KMS-11 (cell line): Measurements from ENCODE around the gene PRKCE.

Source experiments
- H2AFZ ChIP-seq: fragments of 200-600 bp; sonication (generic); 2 replicates; pipeline ENCODE4 v1.6.1; 2016; ENCODE audit warnings: antibody characterized with exemption, mixed run types, low read depth
- H3K27ac ChIP-seq: fragments of 200-600 bp; sonication (generic); 2 replicates; pipeline ENCODE4 v1.6.1; 2016; ENCODE audit warnings: mild to moderate bottlenecking, mixed run types
- H3K27me3 ChIP-seq: fragments of 200-600 bp; sonication (generic); 2 replicates; pipeline ENCODE4 v1.6.1; 2017; ENCODE audit warnings: mild to moderate bottlenecking, low read depth, mixed run types, moderate library complexity; ENCODE audit not compliant: insufficient read depth
- H3K36me3 ChIP-seq: fragments of 200-600 bp; sonication (generic); 2 replicates; pipeline ENCODE4 v1.6.1; 2017; ENCODE audit warnings: mild to moderate bottlenecking, mixed run types; ENCODE audit not compliant: insufficient read depth
- H3K4me1 ChIP-seq: fragments of 200-600 bp; sonication (generic); 2 replicates; pipeline ENCODE4 v1.6.1; 2016; ENCODE audit warnings: mild to moderate bottlenecking, low read depth, mixed run types; ENCODE audit not compliant: poor library complexity, severe bottlenecking
- H3K4me2 ChIP-seq: fragments of 200-600 bp; sonication (generic); 2 replicates; pipeline ENCODE4 v1.7.0; 2016; ENCODE audit warnings: mild to moderate bottlenecking, mixed run types
- H3K4me3 ChIP-seq: fragments of 200-600 bp; sonication (generic); IDR thresholded peaks from 2 replicates; pipeline ENCODE4 v1.6.1; 2017; ENCODE audit warnings: low read depth, low read length, mixed read lengths; ENCODE audit not compliant: insufficient read depth
- H3K79me2 ChIP-seq: fragments of 200-600 bp; sonication (generic); 2 replicates; pipeline ENCODE4 v1.6.1; 2016; ENCODE audit warnings: low read depth, mixed run types; ENCODE audit not compliant: insufficient read depth
- H3K9ac ChIP-seq: fragments of 200-600 bp; sonication (generic); 2 replicates; pipeline ENCODE4 v1.6.1; 2016; ENCODE audit warnings: mild to moderate bottlenecking, mixed run types
- H4K20me1 ChIP-seq: fragments of 200-600 bp; sonication (generic); 2 replicates; pipeline ENCODE4 v1.6.1; 2016; ENCODE audit warnings: mild to moderate bottlenecking, mixed run types; ENCODE audit not compliant: insufficient read depth
- CTCF ChIP-seq: fragments of 200-600 bp; sonication (generic); conservative IDR thresholded peaks from 2 replicates; pipeline ENCODE4 v1.6.1; 2017; ENCODE audit warnings: low read depth, mild to moderate bottlenecking, antibody characterized with exemption, low read length, moderate library complexity, mixed read lengths

PRKCE gene

GRCh38 chr2:46040563-46041155 lies 389.2 kb downstream of the PRKCE start:
- TF ChIP-seq CTCF, result no peak
- no peaks in the 10 kb centered on the region for H3K36me3 ChIP-seq
- H4K20me1 ChIP-seq, result no peaks in the 10 kb centered on the region
- H3K4me3 ChIP-seq, result no peak overlapping the region
- no peak overlapping the region for H3K4me2 ChIP-seq
- no peak overlapping the region for H3K27ac ChIP-seq
- no peaks in the 10 kb centered on the region for H3K79me2 ChIP-seq
- no peaks in the 10 kb centered on the region for H3K4me1 ChIP-seq
- H3K27me3 ChIP-seq, result no peaks in the 10 kb centered on the region
- no peak overlapping the region for H3K9ac ChIP-seq
- no peak overlapping the region for H2AFZ ChIP-seq

- Histone ChIP-seq H3K27ac (no peak overlapping the region), H3K27me3 (no peaks in the 10 kb centered on the region), H3K9ac (no peak overlapping the region), H3K79me2 (no peaks in the 10 kb centered on the region), H3K4me3 (no peak overlapping the region), H2AFZ (no peak overlapping the region), H3K36me3 (no peaks in the 10 kb centered on the region), H4K20me1 (no peaks in the 10 kb centered on the region), H3K4me1 (no peaks in the 10 kb centered on the region), H3K4me2 (no peak overlapping the region)
- TF ChIP-seq CTCF, result no peak
Measured at GRCh38 chr2:46041434-46041833, 390.0 kb downstream of the PRKCE start.

- Histone ChIP-seq H3K36me3 (no peaks in the 10 kb centered on the region), H3K4me1 (no peaks in the 10 kb centered on the region), H3K4me3 (no peak overlapping the region), H4K20me1 (no peaks in the 10 kb centered on the region), H3K4me2 (no peak overlapping the region), H3K27me3 (no peaks in the 10 kb centered on the region), H3K27ac (no peak overlapping the region), H3K79me2 (no peaks in the 10 kb centered on the region), H3K9ac (no peak overlapping the region), H2AFZ (no peak overlapping the region)
- TF ChIP-seq CTCF, result no peak
Measured at GRCh38 chr2:46042207-46042637, 390.7 kb downstream of the PRKCE start.

- H3K9ac ChIP-seq, result no peak overlapping the region
- no peaks in the 10 kb centered on the region for H3K79me2 ChIP-seq
- H4K20me1 ChIP-seq, result no peaks in the 10 kb centered on the region
- no peak overlapping the region for H3K27ac ChIP-seq
- H3K36me3 ChIP-seq, result no peaks in the 10 kb centered on the region
- no peaks in the 10 kb centered on the region for H3K4me1 ChIP-seq
- no peak for TF ChIP-seq CTCF
- no peak overlapping the region for H3K4me3 ChIP-seq
- no peak overlapping the region for H2AFZ ChIP-seq
- H3K27me3 ChIP-seq, result no peaks in the 10 kb centered on the region
- H3K4me2 ChIP-seq, result no peak overlapping the region
Measured at GRCh38 chr2:46042711-46043110, 391.2 kb downstream of the PRKCE start.
